T-helper 2 cell (primary cell): Measurements from ENCODE around the gene SLC35B2.

ENCODE experiments used
- DNase-seq, 5 experiments: peaks; one replicate each; pipeline versions ENCODE4 v3.0.0 to v3.0.0-alpha.2; 2012 to 2022

Gene SLC35B2

DNA sequence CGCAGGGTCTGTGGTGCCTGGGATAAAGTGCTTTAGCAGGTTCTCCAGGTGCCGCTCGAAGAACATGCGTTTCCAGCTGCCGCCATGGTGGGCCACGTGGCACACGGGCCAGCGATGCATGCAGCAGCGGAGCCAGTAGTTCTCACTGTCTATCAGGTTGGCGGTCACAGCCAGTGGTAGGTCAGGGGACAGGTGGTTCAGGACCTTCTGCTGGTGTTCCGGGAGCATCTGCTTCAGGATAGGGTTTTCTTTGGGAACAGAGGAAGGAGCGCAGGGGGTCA is 28.9 kb upstream of the SLC35B2 start:
- DNase-seq = no peak

DNA sequence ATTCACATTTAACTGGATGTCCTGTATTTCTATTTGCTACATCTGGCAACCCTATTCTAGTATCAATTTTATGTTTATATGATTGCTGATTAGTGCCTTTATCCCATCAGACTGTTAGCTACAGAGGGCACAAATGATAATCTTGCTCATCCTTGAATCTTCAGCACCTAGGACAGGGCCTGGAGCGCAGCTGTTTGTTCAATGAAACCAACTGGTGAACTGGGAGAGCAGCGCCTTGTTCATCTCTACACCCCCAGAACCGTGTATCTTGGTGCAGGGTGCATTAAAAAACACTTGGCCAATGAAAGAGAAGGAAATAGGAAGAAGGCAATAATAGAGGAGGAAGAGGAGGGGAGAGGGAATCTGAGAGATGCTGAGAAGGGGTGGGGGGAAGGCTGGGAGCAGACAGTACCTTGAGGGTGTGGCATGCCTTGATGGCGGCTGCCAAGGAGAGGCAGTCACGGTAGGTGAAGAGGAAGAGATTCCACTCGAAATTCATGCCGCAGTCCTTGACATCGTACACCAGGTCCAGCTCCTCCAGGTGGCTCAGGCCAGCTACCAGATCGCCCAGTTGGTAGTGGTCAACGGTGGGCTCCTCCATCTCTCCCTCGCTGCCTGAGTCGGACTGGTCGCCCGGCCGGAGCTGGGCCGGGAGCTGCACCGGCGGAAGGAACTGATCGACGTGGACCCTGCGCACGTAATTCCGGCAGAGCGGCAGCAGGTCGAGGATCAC is 28.4 kb upstream of the SLC35B2 start:
- no peak for DNase-seq

DNA sequence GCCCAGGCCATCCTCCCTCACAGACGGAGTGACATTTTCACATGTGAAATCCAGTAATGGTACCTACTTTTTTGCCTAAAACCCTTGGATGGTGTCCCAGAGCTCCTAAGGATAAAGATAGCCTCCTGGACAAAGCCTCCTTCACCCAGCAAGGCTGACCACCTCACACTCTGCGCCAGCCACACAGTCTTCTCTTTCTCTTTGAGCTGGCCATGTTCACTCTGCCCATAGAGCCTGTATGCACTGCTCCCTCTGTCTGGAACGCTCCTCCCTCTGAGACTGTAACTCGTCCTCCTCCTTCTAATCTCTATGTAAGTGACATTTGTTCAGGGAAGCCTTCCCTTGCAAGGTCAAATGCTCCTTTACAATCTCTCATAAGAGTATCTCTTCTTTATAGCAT is 27.5 kb upstream of the SLC35B2 start:
- DNase-seq = no peak

GRCh38 chr6:44284121-44284520 is 26.8 kb upstream of the SLC35B2 start:
- no peak for DNase-seq

GRCh38 chr6:44278774-44279697 is 21.7 kb upstream of the SLC35B2 start:
- DNase-seq = no peak

DNA sequence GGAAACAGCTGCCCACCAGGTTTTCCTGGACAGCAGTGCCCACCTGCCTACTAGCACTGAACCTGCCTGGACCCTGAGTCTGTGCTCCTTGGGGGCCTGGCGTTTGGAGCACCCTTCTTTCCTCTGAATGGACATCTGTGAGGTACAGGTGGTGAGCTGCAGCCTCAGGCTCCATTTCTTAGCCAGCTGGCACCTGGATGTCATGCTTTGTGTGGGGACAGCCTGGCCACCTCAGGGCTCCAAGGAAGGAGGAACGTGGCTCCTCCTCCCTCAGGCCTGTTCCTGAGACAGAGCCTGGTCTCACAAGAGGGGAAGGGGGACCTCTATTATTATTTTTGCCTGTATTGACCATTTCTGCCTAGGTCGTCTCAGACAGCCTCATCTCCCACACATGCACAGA is 21.0 kb upstream of the SLC35B2 start:
- no peak for DNase-seq

- no peak for DNase-seq
Observed at GRCh38 chr6:44277763-44278162, 20.4 kb upstream of the SLC35B2 start.

GRCh38 chr6:44276667-44277640 is 19.6 kb upstream of the SLC35B2 start:
- no peak for DNase-seq

DNA sequence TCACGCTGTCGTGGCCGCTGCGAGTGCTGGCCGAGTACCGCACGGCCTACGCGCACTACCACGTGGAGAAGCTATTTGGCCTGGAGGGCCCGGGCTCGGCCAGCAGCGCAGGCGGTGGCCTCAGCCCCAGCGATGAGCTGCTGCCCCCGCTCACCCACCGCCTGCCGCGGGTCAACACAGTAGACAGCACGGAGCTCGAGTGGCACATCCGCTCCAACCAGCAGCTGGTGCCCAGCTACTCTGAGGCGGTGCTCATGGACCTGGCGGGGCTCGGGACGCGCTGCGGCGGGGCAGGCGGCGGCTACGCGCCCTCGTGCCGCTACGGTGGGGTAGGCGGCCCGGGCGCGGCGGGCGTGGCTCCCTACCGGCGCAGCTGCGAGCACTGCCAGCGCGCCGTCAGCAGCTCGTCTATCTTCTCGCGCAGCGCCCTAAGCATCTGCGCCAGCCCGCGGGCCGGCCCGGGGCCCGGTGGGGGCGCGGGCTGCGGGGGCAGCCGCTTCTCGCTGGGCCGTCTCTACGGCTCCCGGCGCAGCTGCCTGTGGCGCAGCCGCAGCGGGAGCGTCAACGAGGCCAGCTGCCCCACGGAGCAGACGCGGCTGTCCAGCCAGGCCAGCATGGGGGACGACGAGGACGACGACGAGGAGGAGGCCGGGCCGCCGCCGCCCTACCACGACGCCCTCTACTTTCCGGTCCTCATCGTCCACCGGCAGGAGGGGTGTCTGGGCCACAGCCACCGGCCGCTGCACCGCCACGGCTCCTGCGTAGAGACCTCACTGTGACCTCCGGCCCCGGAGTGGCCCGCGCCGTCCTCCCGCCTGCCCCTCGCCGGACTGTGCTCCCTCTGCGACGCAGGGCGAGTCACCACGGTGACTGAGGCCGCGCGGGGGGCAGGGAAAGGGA is 18.7 kb upstream of the SLC35B2 start:
- DNase-seq = peak in 1 of 5 experiments; percentile 45

DNA sequence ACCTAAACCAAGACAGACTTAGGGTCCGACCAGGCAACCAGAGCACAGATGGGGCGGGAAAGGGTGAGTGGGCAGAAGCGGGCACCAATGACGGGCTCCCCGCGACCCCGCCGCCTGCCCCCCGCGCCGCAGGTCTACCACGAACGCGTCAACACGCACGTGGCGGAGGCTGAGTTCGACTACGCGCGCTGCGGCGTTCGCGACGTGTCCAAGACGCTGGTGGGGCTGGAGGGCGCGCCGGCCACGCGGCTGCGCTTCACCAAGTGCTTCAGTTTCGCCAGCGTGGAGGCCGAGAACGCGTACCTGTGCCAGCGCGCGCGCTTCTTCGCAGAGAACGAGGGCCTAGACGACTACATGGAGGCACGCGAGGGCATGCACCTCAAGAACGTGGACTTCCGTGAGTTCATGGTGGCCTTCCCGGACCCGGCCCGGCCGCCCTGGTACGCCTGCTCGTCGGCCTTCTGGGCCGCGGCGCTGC is 18.0 kb upstream of the SLC35B2 start:
- DNase-seq = no peak

GRCh38 chr6:44273617-44274016 is 16.3 kb upstream of the SLC35B2 start:
- DNase-seq = no peak

- no peak for DNase-seq
Observed at GRCh38 chr6:44272999-44273566, 15.8 kb upstream of the SLC35B2 start.

DNA sequence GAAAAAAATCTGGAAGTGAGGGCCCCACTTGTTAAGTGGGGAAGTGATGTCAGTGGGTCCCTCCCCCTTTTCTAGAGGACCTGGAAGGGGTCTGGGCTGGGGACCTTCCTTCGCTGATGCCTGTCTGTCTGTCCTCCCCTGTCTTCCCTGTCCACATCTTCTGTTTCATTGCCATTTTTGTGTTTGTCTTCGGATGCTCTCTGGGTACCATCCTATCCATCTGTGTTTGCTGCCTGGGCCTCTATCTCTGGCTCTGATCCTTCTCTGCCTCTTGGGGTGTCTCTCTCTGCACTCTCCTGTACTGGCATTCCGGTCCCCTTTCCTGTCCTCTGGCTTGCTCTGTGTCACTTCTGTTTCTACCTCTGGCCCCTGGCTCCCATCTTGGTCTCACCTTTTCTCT is 15.2 kb upstream of the SLC35B2 start:
- no peak for DNase-seq

DNA sequence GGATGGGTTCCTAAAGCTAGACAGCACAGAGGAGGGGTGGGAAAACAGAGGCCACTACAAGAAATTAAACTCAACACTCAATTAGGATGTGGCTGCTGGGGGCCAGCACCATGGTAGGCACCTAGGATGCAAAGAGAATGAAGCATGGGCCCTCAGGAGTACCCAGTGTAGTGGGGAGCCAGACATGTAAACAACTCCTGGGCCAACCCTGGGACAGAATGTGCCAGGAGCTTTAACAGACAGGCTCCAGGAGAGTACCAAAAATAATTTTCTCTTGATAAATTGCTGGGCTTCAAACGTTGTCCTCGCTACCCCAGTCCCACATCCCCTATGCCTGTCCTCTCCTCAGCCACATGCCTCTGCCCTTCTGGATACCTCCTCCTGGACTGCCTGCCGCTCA is 14.6 kb upstream of the SLC35B2 start:
- no peak for DNase-seq

DNA sequence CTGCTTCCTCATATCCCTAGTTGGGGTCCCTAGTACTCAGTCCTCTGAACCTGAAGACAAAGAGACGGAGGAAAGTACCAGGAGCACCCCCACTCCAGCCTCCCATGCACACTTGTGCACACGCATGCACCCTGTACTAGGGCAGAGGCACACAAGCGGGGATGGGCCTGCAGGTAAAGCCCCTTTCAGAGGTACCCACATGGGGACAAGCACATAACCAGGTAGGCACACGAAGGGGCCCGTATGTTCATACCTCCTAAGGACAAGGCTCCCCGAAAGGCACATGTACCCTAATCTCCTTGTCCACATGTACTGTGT is 14.0 kb upstream of the SLC35B2 start:
- DNase-seq = no peak

GRCh38 chr6:44270526-44271405 is 13.4 kb upstream of the SLC35B2 start:
- DNase-seq = no peak

GRCh38 chr6:44269921-44270525 is 12.7 kb upstream of the SLC35B2 start, which contains the start of gene TMEM151B:
TSS of gene TMEM151B (plus strand) at chr6:44270450. CDS start at chr6:44270743, 293 bp downstream.
- no peak for DNase-seq

GRCh38 chr6:44269178-44269920 is 12.0 kb upstream of the SLC35B2 start:
- no peak for DNase-seq

GRCh38 chr6:44268095-44268628 is 10.8 kb upstream of the SLC35B2 start:
- peak in 4 of 5 experiments; percentile 40 to 52 (median 51) for DNase-seq
